BE2C (cell line): ENCODE measurements around the gene MYADML2.
"Not testable (repeated sequence)": the region's sequence is repeated elsewhere in the genome, so short reads cannot be mapped to it uniquely, and the experiment has no call there.

Source experiments
- DNase-seq: peaks from one replicate; pipeline ENCODE4 v3.0.0-alpha.2; 2020
- H3K27me3 ChIP-seq: fragments of 250-450 bp; sonication (Bioruptor Pico); 2 replicates; pipeline ENCODE4 v1.5.1; 2020; ENCODE audit warnings: mild to moderate bottlenecking
- H3K36me3 ChIP-seq: fragments of 250-450 bp; sonication (Bioruptor Pico); 2 replicates; pipeline ENCODE4 v1.5.1; 2020; ENCODE audit warnings: mild to moderate bottlenecking
- H3K4me1 ChIP-seq: fragments of 250-450 bp; sonication (Bioruptor Pico); 2 replicates; pipeline ENCODE4 v1.5.1; 2020
- H3K4me3 ChIP-seq: 2 replicates; pipeline ENCODE4 v1.5.1; 2011; ENCODE audit warnings: low read depth, low read length
- H3K9me3 ChIP-seq: fragments of 250-450 bp; sonication (Bioruptor Pico); 2 replicates; pipeline ENCODE4 v1.5.1; 2020
- CTCF ChIP-seq: IDR thresholded peaks from 2 replicates; pipeline ENCODE4 v1.5.1; 2012; ENCODE audit warnings: mild to moderate bottlenecking, low read depth, low read length

Gene MYADML2

GRCh38 chr17:81921537-81921862 lies 25.5 kb downstream of the MYADML2 start:
- peaks cover 13% of the 10 kb centered on the region for H3K4me1 ChIP-seq
- no peaks in the 10 kb centered on the region for H3K9me3 ChIP-seq
- no peak overlapping the region for H3K4me3 ChIP-seq
- no peak for TF ChIP-seq CTCF
- H3K27me3 ChIP-seq, result no peaks in the 10 kb centered on the region
- peaks cover 32% of the 10 kb centered on the region for H3K36me3 ChIP-seq
- no peak for DNase-seq

GRCh38 chr17:81920612-81921536 lies 26.2 kb downstream of the MYADML2 start:
- Histone ChIP-seq H3K27me3 (no peaks in the 10 kb centered on the region), H3K36me3 (peaks cover 32% of the 10 kb centered on the region), H3K4me1 (peaks cover 10% of the 10 kb centered on the region), H3K9me3 (no peaks in the 10 kb centered on the region), H3K4me3 (no peak overlapping the region)
- TF ChIP-seq CTCF, result no peak
- no peak for DNase-seq

- Histone ChIP-seq H3K9me3 (no peaks in the 10 kb centered on the region), H3K4me3 (no peak overlapping the region), H3K4me1 (peaks cover 6% of the 10 kb centered on the region; the same call in 1 of the 2 replicates), H3K36me3 (peaks cover 45% of the 10 kb centered on the region), H3K27me3 (no peaks in the 10 kb centered on the region)
- DNase-seq, result no peak
- TF ChIP-seq CTCF, result no peak
These were observed 28.0 kb downstream of the MYADML2 start for GRCh38 chr17:81918832-81919545.

GRCh38 chr17:81918333-81918669 lies 28.7 kb downstream of the MYADML2 start:
- DNase-seq, H3K4me1 ChIP-seq, H3K27me3 ChIP-seq, H3K9me3 ChIP-seq: not testable (repeated sequence)
- H3K4me3 ChIP-seq, result peak overlapping the region; percentile 58
- H3K36me3 ChIP-seq, result peaks cover 52% of the 10 kb centered on the region
- TF ChIP-seq CTCF, result 0 out of 2 replicates have a peak, but pooled peaks have one; percentile 24

- Histone ChIP-seq H3K36me3 (peaks cover 50% of the 10 kb centered on the region), H3K4me1 (peaks cover 6% of the 10 kb centered on the region; the same call in 1 of the 2 replicates)
These were observed 29.3 kb downstream of the MYADML2 start, which contains the start of gene SIRT7 for GRCh38 chr17:81917565-81918332. Gene SIRT7, minus strand, starts transcription at chr17:81918176. Its CDS starts 45 bp downstream, at chr17:81918131.

More at GRCh38 chr17:81917565-81918332, 29.3 kb downstream of the MYADML2 start, which contains the start of gene SIRT7:
- no peaks in the 10 kb centered on the region for H3K9me3 ChIP-seq
- peak; percentile 84 for DNase-seq
- TF ChIP-seq CTCF, result no peak
- no peaks in the 10 kb centered on the region for H3K27me3 ChIP-seq
- H3K4me3 ChIP-seq, result peak within 1 kb of the TSS; percentile 58
